Stimulated activated CD8-positive, alpha-beta memory T cell treated with anti-CD3 and anti-CD28 coated beads, Interleukin-4, amount 100 ng/mL, for 1 hour (primary cell): Measurements from ENCODE around the gene BBIP1.
"Not testable (repeated sequence)": the region's sequence is repeated elsewhere in the genome, so short reads cannot be mapped to it uniquely, and the experiment has no call there.

ENCODE experiments used
- DNase-seq, 2 donors: peaks; one replicate each; pipeline ENCODE4 v3.0.0-alpha.2; 2020; ENCODE audit warnings: low read depth in 2 of 2, low spot score in 1 of 2

Gene BBIP1

GRCh38 chr10:110923856-110924493 is 5.0 kb upstream of the BBIP1 start:
- DNase-seq: no peak

- no peak for DNase-seq
Measured at GRCh38 chr10:110919971-110920881, 1.2 kb upstream of the BBIP1 start.

DNA sequence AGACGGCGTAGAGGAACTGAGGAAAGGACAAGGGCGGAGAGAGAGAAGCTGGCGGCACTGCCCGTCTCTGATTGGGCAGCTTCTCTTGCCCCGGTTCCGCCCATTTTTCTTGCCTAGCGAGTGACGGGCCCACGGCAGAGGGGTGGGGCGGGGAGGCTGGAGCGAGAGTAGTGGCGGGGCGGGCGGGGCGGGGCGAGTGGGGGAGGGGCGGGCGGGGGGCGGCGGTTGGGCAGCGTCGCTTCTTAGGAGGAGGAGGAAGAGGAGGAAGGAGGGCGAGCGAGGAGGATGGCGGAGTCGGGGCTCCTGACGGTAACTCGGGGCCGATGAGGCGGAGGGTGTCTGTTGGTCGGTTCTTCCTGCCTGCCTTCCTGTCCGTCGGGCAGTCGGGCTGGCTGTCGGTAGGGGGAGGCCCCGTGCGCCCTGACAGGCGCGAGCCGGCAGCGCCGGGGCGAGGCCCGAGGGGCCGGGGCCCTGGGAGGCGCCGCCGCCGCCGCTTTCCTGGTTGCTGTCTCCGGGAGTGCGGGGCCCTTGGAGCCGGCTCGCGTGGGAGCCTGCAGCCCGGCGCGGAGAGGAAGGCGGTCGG is 460 bp upstream of the BBIP1 start, which contains the start of gene SHOC2:
Gene SHOC2, plus strand, starts transcription at position 256 of the 583 bp plus-strand sequence. CDS start 44,755 bp downstream, outside the sequence.
- DNase-seq: peak in 1 of 2 donors; percentile 94

DNA sequence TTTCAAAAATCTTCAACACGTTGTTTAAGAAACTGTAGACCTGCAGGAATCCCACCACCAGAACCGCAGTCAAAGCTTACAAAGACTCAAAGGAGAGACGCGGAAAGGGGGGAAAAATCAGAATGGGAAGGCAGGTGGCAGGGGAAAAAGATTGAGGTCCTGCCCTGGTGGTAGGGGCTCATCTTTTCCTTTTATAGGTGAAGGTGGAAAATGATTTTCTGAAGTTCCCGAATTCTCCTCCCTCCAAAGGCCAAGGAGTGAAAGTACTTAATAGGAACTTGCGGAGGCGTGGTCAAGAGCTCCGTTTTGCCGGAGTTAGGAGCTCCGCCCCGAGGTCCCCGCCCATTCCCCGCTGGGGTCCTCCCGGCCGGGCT is 724 bp downstream of the BBIP1 start:
- peak; percentile 57 to 75 for DNase-seq

DNA sequence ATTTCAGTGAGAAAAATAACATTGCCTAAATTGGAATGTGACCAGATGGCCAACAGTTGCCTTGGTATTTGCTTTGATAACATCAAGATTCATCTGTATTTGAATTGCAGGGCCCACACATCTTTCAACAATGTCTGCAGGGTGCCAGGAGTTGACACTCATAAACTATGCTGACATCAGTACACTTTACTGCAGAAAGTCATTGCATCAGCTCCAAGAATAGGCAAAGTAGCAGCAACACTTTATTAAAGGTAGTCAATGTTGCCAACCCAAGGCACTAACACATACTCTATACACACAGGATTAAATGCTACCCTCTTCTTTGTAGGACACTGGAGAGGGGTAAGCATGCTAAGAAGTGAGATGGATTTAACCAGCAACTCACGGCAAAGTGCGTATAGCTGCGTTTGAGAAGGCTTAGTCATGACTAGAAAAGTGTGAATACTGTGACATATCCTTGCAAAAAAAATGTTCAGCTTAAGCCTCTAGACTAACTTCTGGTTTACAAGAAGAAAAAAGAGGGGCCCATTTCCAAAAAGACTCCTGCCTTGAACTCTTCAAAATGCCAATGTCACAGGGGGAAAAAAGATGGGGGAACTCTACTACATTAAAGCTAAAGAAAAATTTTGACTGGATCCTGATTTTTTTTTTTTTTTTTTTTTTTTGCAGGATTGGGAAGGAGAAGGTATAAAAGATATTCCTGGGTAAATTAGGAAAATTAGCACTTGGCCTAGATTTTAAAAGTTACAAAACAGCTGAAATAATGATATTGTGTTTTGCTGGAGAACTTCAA is 2.2 kb downstream of the BBIP1 start:
- DNase-seq: no peak

- not testable (repeated sequence) for DNase-seq
Measured at GRCh38 chr10:110915600-110915999, 3.4 kb downstream of the BBIP1 start.

- DNase-seq: no peak
Measured at GRCh38 chr10:110915035-110915434, 3.9 kb downstream of the BBIP1 start.

DNA sequence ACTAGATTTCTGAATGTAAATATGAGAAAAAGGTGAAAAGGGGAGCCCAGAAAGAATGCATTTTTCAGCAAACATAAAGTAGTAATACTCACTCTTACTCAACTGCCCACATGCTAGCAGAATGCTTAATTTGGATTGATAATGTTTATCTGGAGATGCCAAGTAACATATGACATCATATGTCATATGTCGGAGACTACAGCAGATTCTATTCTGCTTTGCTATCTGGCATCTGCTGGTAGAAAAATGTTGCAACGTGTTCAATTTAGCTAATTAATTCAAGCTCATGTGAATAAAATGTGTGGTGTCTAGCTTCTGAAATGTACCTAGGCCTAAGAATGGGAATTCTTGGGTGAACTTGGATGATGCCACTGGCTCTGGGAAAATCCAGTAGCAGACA is 4.5 kb downstream of the BBIP1 start:
- DNase-seq: no peak

DNA sequence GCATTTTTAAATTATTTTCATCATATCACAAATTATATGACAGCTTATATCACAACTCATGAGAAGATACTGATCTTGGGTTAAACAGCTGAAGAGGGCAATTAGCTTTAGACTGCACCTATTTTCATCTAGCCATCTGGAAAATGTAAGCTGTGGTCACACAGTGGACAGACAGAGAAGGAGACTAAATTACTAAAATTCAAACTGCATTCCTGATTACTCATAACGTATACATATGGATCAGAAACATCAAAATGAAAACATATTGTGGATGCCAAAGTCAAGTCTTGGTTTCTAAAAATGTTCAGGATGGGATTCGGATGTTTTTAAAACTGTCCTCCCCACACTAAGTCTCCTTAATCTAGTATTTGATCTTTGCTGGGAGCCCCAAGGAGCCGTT is 6.6 kb downstream of the BBIP1 start:
- no peak for DNase-seq

GRCh38 chr10:110910138-110910537 is 8.8 kb downstream of the BBIP1 start:
- DNase-seq: no peak

DNA sequence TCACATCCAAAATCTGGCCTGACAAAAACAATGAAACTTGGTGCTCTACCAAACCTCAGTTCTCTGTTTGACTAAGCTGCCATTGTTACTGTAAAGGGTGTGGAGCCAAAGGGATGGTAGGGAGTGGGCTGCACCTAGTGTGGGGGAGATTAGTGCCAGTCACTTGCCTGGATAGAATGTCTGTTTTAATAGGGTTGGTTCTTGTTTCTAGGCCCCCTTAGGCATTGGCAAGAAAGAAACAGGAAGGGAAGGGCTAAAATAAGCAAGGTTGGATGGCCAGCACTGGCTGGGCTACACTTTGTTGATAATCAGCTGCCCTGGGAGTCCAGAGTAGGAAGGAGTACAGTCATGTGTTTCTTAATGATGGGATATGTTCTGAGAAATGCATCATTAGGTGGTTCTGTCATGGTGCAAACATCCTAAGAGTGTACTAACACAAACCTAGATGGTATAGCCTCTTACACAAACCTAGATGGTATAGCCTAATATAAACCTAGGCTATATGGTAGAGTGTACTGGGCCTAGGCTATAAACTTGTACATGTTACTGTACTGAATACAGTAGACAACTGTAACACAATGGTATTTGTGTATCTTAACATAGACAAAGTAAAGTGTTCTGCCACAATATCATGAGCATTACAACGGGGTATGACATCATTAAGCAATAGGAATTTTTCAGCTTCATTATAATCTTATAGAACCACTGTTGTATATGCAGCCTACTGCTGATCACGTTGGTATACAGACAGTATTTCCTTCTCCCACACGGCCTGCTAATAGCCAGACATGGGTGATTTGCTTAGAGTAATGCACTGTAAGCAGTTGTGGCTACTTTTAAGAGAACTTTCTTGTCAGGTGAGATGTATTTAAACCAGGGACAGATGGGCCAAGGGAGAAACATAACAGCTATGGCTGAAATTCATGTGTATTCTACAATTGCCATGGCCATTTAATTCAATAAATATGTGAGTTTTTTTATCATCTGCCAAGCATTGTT is 15.4 kb downstream of the BBIP1 start:
- no peak for DNase-seq

- DNase-seq: no peak
Measured at GRCh38 chr10:110901954-110902819, 16.8 kb downstream of the BBIP1 start.

GRCh38 chr10:110900983-110901382 is 18.0 kb downstream of the BBIP1 start:
- DNase-seq: no peak

DNA sequence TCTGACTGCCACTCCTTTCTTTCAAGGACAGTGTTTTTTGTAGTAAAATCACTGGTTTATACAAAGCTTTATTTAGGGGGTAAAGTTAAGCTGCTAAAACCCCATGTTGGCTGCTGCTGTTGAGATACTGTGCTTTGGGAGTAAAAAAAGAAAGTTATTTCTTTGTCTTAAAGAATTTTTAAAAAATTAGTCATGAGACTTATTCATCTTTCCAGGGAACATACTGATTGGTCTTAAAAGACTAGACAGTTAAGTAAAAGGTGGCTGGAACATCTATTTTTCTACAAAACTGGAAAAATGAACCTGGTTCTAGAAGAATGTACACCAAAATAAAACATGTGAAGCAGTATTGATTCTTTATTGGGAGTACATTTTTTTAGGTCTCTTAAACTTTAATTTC is 20.6 kb downstream of the BBIP1 start:
- DNase-seq: no peak

- no peak for DNase-seq
Measured at GRCh38 chr10:110897184-110897583, 21.8 kb downstream of the BBIP1 start.

DNA sequence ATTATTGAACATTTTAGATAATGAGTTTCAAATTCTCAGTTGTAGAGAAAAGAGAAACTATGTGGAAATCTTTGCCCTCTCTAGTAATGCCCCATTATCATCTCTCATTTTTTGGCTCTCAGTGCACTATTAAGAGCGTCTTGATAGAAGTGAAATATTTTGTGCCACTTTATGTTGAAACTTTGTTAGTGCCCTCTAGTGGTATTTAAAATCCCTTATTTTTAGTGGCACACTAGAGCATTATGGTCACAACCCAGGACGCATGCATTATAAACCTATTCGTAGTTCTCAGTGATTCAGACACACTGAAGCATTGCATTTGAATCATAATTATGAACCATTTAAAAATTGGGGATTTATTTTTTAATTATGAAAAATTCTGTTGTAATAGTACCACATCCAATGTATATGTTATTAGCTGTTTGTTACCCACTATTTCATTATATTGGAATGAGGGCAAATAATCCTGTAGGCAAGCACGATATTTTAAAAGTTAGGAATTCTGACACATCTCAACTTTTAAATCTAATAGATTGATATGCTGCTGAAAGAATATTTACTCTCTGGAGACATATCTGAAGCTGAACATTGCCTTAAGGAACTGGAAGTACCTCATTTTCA is 25.3 kb downstream of the BBIP1 start:
- no peak for DNase-seq

- DNase-seq: no peak
Measured at GRCh38 chr10:110892602-110893288, 26.2 kb downstream of the BBIP1 start.

DNA sequence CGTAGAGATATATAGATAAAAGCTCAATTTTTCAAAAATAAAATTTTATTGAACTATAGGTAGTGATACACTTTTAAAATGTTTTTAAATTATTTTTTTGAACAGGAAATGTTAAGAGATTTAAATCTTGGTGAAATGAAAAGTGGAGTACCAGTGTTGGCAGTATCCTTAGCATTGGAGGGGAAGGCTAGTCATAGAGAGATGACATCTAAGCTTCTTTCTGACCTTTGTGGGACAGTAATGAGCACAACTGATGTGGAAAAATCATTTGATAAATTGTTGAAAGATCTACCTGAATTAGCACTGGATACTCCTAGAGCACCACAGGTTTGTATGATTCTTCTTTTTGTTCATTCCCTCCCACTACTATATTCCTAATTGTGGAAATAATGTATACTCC is 31.4 kb downstream of the BBIP1 start:
- DNase-seq: no peak
